Gastroesophageal sphincter (tissue), 4 donors: ENCODE data around the gene AHSA1. TPM values are rescaled to one million over a fixed set of nuclear protein-coding genes. Genes with fewer than 3 reads are reported as not detected.

Experiments used
- ATAC-seq: fragments of 150-250 bp; one replicate; pipeline ENCODE4 v1.9.1; 2016; ENCODE audit warnings: mild to moderate bottlenecking, moderate library complexity
- H3K27ac ChIP-seq, 4 donors: fragments of 200-600 bp; sonication (generic) in 3 of 4; 1 replicate in 3 of 4; 2 replicates in 1 of 4; pipeline ENCODE4 v1.5.1; 2016 to 2019
- H3K27me3 ChIP-seq: fragments of 200-600 bp; sonication (generic); one replicate; pipeline ENCODE4 v1.5.1; 2019
- H3K36me3 ChIP-seq, 2 donors: fragments of 200-600 bp; sonication (generic); one replicate each; pipeline ENCODE4 v1.5.1; 2019; ENCODE audit warnings: control low read depth in 1 of 2
- H3K4me1 ChIP-seq, 3 donors: fragments of 200-600 bp; sonication (generic); 1 replicate in 2 of 3; 2 replicates in 1 of 3; pipeline ENCODE4 v1.5.1; 2016 to 2019; ENCODE audit warnings: control low read depth in 2 of 3
- H3K4me3 ChIP-seq, 2 donors: fragments of 200-600 bp; sonication (generic); one replicate each; pipeline ENCODE4 v1.5.1; 2019; ENCODE audit warnings: mild to moderate bottlenecking in 1 of 2, moderate library complexity in 1 of 2
- H3K9me3 ChIP-seq, 3 donors: fragments of 200-600 bp; sonication (generic); one replicate each; pipeline ENCODE4 v1.5.1; 2017 to 2019; ENCODE audit warnings: control low read depth in 2 of 3
- POLR2AphosphoS5 ChIP-seq: sonication (generic); formaldehyde crosslinking; IDR thresholded peaks from one replicate; pipeline ENCODE4 v1.6.1; 2017; ENCODE audit warnings: antibody characterized with exemption
- small RNA-seq, 4 donors: library from RNA; depleted of rRNA; stranded (forward); fragments of <200 nt; gene quantifications; one replicate each; pipeline ENCODE3, GENCODE V24; 2016
- total RNA-seq, 4 donors: library from RNA; depleted of rRNA; stranded (reverse); fragments of >200 nt; gene quantifications; one replicate each; pipeline ENCODE4 v1.1.0, GENCODE V29; 2016

AHSA1 gene
- total RNA-seq, 4 donors from 2014 or later, result 115 to 166 (median 129) TPM

DNA sequence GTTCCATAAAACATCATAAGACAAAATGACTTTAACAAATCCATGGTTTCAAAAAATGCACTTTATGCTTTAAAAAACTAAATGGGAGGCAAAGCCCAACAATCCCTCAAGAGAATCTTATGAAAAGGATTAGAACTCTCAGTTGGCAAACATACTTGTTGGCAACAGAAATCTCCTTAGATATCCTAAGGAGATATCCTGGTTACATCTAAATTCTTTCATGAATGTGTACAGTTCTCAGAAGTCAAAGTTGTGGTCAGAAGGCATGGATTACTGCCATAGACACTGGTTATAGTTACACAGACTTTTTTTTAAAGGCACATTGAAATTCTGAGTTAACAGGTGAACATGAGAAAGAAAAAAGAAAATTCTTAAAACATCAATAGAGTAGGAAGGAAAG is 58.2 kb downstream of the AHSA1 start:
- TF ChIP-seq POLR2AphosphoS5, result no peak
- H3K27ac ChIP-seq, result no peak overlapping the region
- H3K9me3 ChIP-seq, result no peaks in the 10 kb centered on the region
- no peaks in the 10 kb centered on the region for H3K27me3 ChIP-seq
- H3K36me3 ChIP-seq, result peaks cover 4 to 81% of the 10 kb centered on the region in 2 donors
- H3K4me3 ChIP-seq, result no peak overlapping the region
- ATAC-seq, result no peak
- no peaks in the 10 kb centered on the region for H3K4me1 ChIP-seq

Small RNA genes within 50 kb of the gene (small RNA-seq; reads per million reads assigned to genes)
- 0 reads per million in 4 donors for gene RF00404

Other genes with a start within 250 kb of the AHSA1 start
- 1 to 10 TPM in 2 of 4 donors, under 1 TPM in 1, not detected in 1; 0.27 to 2.0 (median 1.2) TPM for gene NGB, start 186.9 kb upstream of the AHSA1 start, total RNA-seq
- 10 to 100 TPM in 3 of 4 donors, 1 to 10 TPM in 1; 8.1 to 20.9 (median 14.4) TPM for gene POMT2, start 137.2 kb upstream of the AHSA1 start, total RNA-seq
- 10 to 100 TPM in 2 of 4 donors, 1 to 10 TPM in 2; 6.3 to 15.4 (median 12.5) TPM for gene GSTZ1, start 137.1 kb upstream of the AHSA1 start, total RNA-seq
- gene TMED8, start 81.0 kb upstream of the AHSA1 start, total RNA-seq, result 10 to 100 TPM; 16.6 to 21.4 (median 20.7) TPM
- 1 to 10 TPM in 2 of 4 donors, under 1 TPM in 1, not detected in 1; 0.20 to 1.5 (median 1.4) TPM for gene SAMD15, start 80.7 kb upstream of the AHSA1 start, total RNA-seq
- gene NOXRED1, start 34.6 kb upstream of the AHSA1 start, total RNA-seq, result not detected
- gene VIPAS39, start 492 bp upstream of the AHSA1 start, total RNA-seq, result 10 to 100 TPM; 18.6 to 31.8 (median 21.5) TPM
- under 1 TPM in 1 of 4 donors, not detected in 3; 0.31 TPM for gene ISM2, start 40.7 kb downstream of the AHSA1 start, total RNA-seq
- gene SPTLC2, start 158.5 kb downstream of the AHSA1 start, total RNA-seq, result 10 to 100 TPM; 13.2 to 35.2 (median 20.5) TPM
- gene ALKBH1, start 249.9 kb downstream of the AHSA1 start, total RNA-seq, result 10 to 100 TPM in 3 of 4 donors, 1 to 10 TPM in 1; 9.7 to 12.7 (median 11.3) TPM